22Rv1 (cell line): ENCODE measurements around the gene DNM3.

Source experiments
- H3K27ac ChIP-seq: fragments of 450-650 bp; 2 replicates; pipeline ENCODE4 v1.5.1; 2017
- CTCF ChIP-seq: fragments of 450-650 bp; IDR thresholded peaks from 2 replicates; pipeline ENCODE4 v1.5.1; 2017; ENCODE audit warnings: mild to moderate bottlenecking
- ZFX ChIP-seq: fragments of 450-650 bp; IDR thresholded peaks from 2 replicates; pipeline ENCODE4 v1.6.1; 2017; ENCODE audit warnings: antibody characterized with exemption, borderline replicate concordance

Gene DNM3

GRCh38 chr1:172442404-172442803, 601.1 kb downstream of the DNM3 start:
- H3K27ac ChIP-seq = no peak overlapping the region
- TF ChIP-seq CTCF = no peak

- H3K27ac ChIP-seq = no peak overlapping the region
- no peak for TF ChIP-seq ZFX
- TF ChIP-seq CTCF = no peak
These were observed 601.7 kb downstream of the DNM3 start for GRCh38 chr1:172442843-172443565.

GRCh38 chr1:172443666-172444453, 602.6 kb downstream of the DNM3 start, which contains the start of gene PIGC:
Gene PIGC (minus strand): TSS chr1:172444069. CDS start chr1:172442622, 1,447 bp downstream.
- peak within 1 kb of the TSS; percentile 30; the same call in 1 of the 2 replicates for H3K27ac ChIP-seq
- TF ChIP-seq CTCF = peak; percentile 99
- TF ChIP-seq ZFX = no peak

DNA sequence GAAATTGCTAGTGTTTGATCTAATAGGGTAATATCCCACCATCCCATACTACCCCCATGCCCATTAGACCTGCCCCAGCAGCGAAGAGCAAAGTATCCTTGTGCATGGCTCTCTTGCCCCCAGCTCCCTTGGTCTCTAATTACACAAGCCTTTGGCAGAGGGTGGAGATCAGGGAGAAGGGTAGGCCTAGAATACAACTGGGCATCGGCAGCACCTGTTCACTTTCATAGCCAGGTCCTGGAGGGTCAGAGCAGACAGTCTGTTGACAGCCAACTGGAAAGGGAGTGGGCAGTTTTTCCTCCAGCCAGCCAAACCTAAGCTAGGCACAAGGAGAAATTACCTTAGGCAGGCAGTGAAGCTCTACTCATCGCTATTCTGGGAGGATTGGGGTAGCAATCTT, 605.2 kb downstream of the DNM3 start:
- H3K27ac ChIP-seq = no peak overlapping the region

DNA sequence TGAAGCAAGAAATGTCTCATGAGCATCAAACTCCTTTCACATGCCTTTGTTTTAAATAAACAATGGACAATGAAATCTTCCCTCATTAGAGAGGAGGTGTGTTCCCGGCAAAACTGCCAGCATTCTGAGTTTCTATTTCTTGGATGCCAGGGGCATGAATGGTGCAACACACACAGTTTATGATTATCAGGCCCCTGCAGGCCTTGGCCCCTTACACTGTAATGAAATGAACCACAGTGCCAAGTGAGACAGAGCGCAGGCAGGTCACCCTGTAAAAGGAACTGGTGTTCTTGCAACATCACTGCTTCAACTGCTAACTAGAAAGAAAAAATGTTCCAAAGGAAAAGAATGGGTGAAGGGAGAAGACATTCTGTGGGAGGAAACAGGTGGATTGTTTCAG, 606.3 kb downstream of the DNM3 start:
- no peak overlapping the region for H3K27ac ChIP-seq
- no peak for TF ChIP-seq CTCF
- no peak for TF ChIP-seq ZFX

More for the DNA sequence above, 605.2 kb downstream of the DNM3 start:
- no peak for TF ChIP-seq ZFX
- TF ChIP-seq CTCF = no peak

DNA sequence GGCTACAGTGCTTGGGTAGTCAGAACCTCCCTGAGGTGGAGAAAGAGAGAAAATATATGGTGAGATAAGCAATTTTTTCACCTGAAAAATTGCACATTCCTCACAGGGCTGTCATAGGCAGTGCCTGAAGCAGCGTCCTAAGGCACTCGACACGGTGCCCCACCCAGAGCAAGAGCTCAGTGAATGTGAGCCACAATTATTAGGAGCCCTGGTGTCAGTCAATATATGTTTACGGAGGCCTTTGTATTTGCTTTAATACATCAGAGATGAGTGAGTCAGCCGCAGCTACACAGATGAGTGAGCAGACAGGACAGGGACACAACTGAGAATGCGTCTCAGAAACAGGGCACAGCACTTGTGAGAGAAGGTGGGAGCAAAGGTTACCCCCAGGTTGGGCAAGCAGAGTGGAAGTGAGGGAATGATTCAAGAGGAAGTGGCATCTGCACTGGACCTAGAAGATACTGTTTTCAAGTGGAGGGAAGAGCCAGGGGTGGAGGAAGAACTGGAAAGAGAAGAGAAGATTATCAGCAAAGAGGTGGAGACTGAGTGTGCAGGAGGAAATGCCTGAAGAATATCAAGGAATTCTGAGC, 607.8 kb downstream of the DNM3 start:
- peak overlapping the region; percentile 39 for H3K27ac ChIP-seq
- no peak for TF ChIP-seq ZFX
- no peak for TF ChIP-seq CTCF
